ENCODE measurements around the gene EPHA3.

Gene EPHA3

DNA sequence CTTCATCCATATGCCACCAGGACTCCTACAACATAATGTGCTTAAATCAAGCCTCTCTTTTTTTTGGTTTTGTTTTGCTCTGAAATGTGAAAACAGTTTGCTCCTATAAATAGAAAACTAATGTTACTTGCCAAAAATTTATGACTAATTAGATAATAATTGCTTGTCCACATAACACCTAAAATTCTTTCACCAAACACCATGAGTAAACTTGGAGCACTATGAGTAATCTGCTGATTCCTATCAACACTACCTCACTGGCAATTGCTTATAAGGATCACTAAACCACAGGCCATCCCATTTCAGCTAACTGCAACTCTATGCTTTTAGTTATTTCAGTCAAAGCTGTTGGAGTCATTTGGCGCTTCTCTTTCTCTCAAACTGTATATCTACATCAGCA, 252.7 kb downstream of the EPHA3 start:
- DNase-seq (ENCODE audit: low read depth, low spot score): no peak

DNA sequence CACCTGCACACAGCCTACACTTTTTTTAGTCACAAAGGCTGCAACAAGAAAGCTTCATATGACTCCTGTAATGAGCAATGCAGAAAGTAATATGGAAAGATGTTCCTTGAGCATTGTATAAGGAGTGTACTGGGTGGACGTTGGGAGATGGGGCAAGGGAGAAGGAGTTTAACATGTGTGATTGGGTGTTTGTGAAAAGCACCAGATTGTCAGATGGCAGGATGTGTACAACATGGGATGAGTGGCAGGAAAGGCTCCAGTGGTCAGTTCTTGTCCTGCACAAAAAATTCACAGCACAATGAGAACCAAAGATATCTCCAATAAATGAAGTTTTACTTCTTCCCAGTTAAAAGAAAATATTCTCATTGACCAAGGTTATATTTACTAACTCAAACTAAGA, 255.1 kb downstream of the EPHA3 start:
- no peak for DNase-seq (ENCODE audit: low read depth, low spot score)

DNA sequence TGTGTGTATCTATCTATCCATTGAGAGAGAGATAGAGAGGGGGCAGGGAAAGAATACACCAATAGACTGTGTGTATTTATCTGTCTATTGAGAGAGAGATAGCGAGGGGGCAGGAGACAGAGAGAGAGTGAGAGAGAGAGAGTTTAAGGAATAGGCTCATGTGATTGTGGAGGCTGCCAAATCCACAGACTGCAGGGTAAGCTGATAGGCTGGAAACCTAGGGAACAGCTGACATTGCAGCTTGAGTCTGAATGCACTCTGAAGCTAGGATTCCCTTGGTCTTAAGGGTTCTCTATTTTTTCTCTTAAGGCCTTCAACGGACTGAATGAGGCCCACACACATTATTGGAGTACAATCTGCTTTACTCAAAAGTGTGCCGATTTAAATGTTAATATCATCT, 255.8 kb downstream of the EPHA3 start:
- DNase-seq (ENCODE audit: low read depth, low spot score): no peak

DNA sequence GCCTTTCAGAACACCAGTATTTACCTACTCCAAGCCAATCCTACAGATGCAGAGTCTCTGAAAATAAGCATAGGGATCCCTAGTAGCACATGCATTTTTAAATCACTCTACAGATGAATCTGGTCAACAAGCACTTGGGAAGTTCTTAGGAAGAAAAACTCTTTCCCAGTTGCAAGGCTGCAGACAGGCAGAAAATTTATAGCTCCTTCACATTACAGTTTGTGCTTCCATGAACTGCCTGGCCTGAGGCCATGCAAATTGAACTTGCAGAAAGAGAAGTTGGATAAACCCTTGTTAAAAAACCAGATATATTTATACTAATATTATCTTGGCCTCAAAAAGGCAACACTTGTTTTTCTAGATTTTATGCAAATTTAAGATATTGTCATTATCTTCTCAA, 256.9 kb downstream of the EPHA3 start:
- no peak for DNase-seq (ENCODE audit: low read depth, low spot score)

DNA sequence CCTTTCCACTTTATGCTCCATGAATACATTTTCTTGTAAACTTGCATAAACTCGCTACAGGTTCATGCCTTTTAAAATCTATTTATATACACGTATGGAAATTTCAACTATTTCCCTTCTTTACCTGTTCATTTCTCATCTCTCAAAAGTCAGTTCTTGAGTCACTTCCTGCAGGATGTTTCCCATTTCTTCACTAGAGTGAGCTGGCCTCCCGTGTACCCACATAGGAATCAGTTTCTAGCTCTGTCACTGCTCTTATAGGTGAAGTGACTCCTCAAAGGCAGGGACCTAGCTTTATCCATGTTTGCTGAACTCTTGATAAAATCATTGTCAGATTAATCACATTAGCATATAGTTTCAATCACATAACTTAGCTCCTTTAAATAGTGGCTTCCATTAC, 259.7 kb downstream of the EPHA3 start:
- DNase-seq (ENCODE audit: low read depth, low spot score): no peak

DNA sequence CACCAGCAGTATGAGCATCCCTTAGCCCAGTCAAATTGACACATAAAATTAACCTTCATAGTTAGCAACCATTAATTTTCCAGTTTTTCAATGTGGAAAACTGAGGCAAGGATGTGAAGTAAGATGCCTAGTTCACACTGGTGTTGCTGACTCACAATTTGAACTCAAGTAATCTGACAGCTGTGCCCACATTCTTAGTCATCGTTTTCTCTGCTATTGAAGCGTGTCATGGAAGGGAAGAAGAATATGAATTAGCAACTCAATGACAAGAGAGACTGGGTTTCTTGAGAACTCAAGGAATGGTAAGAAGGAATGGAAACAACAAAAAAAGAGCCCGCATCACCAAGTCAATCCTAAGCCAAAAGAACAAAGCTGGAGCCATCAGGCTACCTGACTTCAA, 261.4 kb downstream of the EPHA3 start:
- no peak for DNase-seq (ENCODE audit: low read depth, low spot score)

DNA sequence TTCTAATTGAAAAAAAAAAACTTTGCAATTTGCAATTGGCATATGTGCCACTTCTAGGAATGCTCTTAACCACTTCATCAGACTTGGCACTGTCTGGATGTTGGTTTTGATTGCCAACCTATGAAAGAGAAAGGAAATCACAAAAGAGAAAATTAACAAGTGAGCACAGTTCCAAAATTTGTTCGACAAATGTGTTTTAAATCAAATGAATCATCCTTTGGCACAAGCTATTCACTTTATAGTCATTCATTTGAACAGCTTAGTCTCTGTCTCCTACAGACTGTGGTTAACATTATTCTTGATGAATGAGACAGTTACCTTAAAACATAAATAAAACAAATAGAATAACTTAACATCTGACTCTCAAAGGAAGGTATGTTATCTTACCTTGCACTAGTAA, 265.0 kb downstream of the EPHA3 start:
- DNase-seq (ENCODE audit: low read depth, low spot score): no peak

DNA sequence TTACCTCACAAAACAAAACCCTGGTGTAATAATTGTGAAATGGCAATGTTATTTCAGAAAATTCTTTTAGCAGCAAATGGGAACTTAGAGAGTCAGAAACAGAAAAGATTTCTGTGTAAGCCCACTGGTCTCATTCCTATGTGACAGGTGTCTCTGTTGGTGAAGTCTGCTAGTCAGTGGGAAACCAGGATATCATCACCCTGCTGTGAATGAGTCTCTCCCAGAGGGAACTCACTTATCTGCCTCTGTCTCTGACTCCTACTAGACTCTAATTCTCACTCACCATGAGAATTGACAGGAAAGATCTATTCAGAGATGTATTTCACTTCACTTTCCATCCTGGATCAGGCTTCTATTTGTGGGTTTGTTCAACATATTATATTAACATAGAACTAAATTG, 266.0 kb downstream of the EPHA3 start:
- no peak for DNase-seq (ENCODE audit: low read depth, low spot score)

DNA sequence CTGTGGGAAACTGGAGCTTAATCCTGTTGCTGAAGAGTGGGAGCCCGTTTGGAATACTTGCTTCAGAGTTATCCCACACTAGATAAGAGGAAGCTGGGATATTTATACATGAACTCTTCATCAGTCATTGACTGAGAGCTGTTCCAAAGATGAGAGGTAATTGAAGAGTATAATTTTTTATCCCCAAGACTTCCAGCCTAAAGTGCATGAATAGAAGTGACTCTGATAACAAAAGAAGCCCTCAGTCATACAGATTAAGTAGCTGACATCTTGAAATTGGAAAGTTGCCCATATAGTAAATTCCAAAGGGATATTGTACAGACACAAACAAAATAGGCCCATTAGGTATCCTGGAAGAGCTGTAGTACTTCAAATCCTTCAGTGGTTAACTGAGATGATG, 268.0 kb downstream of the EPHA3 start:
- DNase-seq (ENCODE audit: low read depth, low spot score): no peak

DNA sequence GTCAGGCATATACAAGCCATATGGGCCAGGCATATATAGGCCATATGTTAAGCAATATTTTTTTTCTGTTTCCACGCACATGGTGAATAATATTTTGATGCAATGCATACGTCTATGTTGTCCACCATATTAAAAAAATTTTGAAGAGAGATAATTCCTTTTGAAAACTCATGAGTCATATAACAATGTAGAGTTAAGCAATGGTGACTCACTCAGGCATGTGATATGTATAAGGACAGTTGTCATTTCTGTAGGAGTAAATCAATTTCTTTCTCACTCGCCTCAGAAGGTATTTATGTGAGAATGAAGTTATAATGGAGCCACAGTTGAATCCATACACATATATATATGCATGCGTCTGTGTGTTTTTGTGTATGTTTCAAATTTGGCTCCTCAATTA, 272.6 kb downstream of the EPHA3 start:
- no peak for DNase-seq (ENCODE audit: low read depth, low spot score)

DNA sequence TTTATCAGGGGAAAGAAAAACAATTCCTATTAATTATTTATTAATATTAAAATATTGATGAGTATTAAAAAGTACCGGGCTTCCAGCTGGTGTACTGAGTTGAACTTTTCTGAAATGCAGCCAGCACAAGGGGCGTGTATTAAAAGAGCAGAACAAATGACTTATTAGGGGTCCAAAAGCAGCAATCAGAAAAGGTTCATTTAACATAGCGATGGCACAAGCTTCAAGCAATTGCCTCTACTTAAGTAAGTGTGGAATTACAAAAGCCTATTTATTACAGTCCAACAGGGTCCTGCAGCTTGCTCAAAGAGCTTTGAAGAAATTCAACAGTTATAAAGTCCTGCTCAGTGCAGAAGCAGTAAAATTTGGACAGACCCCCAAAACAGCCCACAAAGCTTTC, 285.6 kb downstream of the EPHA3 start:
- DNase-seq (ENCODE audit: low read depth, low spot score): no peak

DNA sequence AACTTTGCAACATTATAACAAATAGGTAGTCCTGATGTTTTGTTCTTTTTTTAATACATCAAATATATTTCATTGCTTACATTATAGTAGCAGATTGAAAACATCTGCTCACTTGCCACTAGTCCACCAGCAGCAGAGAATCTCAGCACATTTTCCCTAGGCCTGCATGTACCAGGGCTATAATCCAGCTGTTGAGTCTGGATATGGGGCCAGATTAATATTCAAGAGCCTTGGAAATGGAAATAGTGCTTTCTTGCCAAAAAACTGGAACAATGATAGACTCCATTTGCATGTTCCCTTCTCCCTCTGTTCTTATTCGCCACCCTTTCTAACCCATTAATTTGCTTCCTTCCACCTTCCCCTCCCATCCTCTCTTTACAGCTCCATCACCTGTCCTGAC, 288.0 kb downstream of the EPHA3 start:
- no peak for DNase-seq (ENCODE audit: low read depth, low spot score)

DNA sequence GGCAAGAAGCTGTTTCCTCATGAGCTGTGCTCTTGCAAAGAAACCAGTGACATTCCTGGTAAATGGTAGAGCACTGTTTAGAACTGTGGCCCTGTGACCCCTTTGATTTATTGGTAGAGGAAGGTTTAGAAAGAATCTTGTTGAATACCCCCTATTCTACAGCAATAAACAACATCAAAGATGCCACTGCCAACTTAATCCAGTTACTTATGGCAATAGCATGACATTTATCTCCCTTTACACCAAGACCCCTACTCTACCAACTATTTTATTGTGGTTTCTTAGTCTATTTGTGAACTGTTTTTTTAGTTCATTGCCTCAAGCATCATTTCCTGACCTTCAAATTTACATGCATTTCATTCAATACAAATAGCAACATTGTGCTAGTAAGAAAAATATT, 288.6 kb downstream of the EPHA3 start:
- no peak for DNase-seq (ENCODE audit: low read depth, low spot score)

DNA sequence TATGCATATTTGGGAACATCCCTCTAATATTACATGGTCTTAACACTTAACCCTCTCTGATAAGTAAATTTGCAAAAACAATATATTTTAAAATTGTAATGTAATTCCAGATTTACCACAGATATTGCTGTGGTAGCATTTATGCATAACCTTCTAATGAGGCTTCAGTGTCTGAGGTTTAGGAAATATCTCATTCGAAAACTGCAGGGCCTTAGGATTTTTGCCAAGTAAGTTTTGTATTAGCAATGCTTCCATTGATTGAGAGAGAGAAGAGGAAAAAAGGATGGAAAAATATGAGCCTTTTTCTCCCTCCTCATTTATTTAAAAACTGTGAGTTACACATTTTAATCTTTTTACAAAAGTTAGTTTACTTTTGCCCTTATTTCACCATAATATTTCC, 294.6 kb downstream of the EPHA3 start:
- no peak for DNase-seq (ENCODE audit: low read depth, low spot score)

DNA sequence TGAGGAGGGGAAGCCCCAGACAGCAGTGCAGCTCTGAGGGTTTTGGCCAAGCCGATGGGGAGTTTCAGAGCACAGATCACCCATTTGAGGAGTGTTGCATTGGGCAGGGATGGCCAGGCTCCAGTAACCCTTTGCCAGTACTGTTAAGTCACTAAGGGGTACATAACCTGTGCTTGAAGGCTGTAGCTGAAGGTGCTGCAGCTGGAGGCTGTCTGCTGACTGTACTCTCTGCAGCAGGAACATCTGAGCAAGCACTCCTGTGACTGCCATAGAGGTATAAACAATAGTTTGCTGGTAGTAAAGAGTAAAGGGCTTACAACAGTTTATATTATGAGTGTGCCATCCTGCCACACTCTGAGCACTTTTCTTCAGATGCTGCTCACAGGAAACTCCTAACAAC, 297.8 kb downstream of the EPHA3 start:
- DNase-seq (ENCODE audit: low read depth, low spot score): no peak

DNA sequence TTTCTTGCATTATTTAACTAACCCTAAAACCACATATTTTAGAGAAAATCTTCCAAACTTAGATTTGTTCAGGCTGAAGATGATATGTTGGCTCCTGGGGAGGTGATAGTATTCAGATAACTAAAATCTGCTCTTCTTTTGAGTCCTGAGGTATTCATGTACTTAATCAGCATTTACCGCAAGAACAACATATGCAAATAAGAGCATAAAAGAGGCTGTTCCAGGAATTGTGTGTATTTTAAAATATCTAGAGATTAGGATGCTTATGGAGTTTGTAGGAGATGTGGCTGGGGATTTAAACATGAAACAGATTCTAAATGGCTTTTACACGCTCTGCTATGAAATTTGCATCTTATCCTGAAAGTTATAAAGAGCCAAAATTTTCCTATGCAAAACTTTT, 298.2 kb downstream of the EPHA3 start:
- DNase-seq (ENCODE audit: low read depth, low spot score): no peak

DNA sequence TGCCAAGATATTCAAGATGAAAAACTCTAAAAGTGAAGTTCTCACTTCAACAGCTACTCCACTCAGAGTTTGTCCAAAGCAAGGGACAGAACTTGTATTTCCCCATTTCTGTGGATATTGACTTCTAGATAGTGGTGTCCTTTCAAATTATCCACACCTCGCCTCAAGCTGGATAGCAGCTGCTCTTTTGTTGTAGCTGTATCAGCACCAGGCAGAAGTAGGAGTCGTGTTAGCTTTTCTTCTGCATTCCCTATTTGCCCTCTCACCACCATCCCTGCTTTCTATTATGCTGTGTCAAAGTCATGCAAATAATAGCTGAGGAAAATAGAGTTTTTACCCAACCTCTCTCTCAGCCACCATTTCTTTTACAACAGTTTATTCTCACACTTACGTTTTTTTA, 303.8 kb downstream of the EPHA3 start:
- DNase-seq (ENCODE audit: low read depth, low spot score): no peak

DNA sequence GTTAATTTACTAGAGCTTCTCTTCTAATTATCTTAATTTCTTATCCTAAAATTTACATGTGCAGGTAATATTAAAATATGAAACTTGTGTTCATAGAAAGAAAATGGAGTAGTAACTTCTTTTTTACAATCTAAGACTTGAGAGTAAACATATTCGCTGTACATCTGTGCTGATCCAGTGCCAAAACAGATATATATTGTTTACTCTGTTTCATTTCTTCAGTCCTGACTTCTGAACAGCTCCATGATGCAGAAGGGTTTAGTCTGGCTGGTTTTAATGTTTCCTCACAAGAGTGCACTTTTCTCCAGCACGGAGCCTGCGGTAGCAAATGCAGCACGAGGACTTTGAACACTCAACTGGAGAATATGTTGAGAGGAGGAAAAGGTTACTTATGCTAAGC, 306.8 kb downstream of the EPHA3 start:
- no peak for DNase-seq (ENCODE audit: low read depth, low spot score)

DNA sequence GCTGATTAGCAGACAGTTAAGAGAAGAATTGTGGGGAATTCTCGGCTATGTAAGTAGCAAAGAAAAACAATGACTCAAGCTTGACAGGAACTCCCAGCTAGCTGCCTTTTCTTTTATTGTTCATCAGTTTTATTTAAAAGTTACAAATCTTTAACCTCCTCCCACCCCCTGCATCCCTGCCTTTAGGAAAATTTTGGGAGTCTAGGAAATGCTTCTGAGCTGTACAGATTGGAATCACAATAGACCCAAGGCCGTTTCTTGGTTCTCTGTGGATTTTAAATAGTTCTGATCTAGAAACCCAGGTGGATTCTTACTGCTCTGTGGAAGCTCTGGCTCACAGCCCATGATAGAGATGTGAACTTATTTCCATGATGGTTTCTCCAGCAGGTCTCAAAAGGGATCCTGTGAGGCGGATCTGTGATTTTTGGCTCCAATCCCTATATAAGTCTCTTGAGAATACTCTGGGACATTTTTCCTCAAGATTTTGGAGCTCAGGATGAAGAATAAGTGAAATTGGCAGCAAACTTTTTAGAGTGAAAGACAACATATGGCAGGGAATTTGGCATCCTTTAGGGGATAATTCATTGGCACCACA, 312.3 kb downstream of the EPHA3 start:
- DNase-seq (ENCODE audit: low read depth, low spot score): no peak

DNA sequence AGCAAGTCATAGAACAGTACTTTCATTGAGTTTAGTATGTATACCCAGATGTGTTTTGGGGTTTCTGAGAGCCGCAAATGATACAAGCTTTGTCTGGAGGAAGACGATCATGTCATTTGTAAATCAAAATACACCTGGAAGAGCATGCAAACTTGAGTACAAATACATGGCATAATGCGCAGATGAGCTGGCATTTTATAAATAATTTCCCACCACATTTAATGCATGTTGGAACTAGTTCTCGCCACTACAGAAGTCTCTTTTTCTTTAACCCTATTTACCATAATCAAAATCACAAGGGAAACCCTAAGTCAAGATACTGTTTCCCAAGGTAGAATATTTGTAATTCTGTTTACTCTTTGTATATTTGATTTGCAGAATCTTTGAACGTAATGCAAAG, 318.6 kb downstream of the EPHA3 start:
- no peak for DNase-seq (ENCODE audit: low read depth, low spot score)

DNA sequence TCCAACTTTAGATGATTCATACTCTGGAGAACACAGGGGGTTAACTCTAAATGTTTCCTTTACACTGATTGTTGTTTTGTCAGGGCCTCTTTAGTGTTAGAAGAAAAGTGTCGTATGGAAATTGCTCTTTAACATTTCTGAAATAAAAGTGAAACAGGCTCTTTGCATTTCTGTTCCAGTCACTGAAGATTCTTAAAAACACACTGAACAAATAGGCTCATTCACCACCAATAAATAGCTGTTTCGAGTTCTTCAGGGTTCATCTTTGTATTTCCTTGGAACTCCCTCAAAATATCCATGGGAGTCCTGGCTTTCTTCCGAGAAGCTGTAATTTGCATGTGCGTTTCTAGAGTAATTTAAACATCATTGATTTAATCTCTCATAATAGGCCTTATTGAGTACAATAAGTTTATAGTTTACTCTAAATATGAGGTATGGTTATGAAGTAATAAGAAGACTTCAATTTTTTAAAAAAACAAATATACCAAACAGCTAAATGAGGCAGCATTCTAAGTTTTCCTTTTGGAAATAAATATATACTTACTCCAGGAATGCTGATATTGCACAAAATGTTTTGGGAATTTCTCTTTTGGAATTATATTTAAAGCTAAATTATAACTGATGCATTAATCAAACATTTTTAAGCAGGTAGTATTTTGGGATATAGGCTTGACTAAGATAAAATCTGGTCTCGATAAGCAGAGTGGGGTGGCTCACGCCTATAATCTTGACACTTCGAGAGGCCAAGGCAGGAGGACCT, 327.4 kb downstream of the EPHA3 start:
- DNase-seq (ENCODE audit: low read depth, low spot score): no peak

DNA sequence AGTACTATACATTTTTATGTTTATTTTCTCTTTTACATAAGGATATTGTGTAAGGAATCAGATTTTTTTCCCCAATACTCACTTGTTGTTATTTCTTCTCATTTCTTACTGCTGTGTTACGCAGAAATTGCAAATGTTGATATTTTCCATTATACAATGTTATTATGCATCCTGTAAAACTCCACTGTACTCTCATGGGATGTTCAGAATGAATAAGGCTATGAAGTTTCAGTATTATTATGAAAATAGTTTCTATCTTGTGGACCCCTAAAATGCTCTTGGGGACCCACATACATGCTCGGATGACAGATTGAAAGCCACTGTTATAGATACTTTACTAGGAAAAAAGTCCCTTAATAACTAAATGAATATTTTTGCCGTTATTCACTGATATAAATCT, 329.4 kb downstream of the EPHA3 start:
- no peak for DNase-seq (ENCODE audit: low read depth, low spot score)

DNA sequence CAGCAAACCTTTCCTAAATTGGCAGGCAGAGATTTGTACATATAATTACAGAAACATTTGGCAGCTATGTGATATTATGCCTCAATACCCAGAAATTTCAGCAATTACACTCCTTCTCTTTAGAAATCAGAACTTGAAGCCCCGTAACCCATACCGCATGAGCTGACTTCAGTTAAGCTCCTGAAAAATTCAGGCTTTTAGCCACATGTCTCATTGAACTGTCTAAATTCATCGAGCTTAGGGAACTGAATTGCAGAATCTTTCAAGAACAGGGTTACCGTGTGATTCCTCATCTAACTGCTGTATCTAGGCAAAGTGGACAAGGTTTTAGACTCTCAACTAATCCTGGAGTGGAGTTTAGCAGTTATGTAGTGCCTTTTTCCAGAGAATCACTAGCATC, 333.0 kb downstream of the EPHA3 start:
- DNase-seq (ENCODE audit: low read depth, low spot score): no peak

DNA sequence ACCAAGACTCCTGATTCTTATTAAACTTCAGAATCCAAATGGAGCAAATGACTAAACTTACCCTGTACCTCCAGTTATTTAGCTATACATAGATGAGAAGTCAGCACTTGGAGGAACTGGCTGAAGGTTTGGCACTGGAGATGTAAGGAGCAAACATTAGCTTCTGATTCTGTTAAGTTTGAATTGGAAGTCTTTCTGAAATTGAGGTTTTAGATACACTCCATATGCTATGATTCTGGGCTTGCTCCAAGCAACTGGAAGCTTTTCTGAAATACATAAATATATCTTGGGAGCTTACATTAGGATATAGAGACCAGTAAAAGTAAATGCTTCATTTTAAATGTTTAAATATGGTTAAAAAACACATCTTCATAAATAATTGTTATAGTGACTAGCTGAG, 333.7 kb downstream of the EPHA3 start:
- DNase-seq (ENCODE audit: low read depth, low spot score): no peak
